Measurements from ENCODE around the gene RAMACL.
"Not testable (repeated sequence)": the region's sequence is repeated elsewhere in the genome, so short reads cannot be mapped to it uniquely, and the experiment has no call there.

The RAMACL gene

DNA sequence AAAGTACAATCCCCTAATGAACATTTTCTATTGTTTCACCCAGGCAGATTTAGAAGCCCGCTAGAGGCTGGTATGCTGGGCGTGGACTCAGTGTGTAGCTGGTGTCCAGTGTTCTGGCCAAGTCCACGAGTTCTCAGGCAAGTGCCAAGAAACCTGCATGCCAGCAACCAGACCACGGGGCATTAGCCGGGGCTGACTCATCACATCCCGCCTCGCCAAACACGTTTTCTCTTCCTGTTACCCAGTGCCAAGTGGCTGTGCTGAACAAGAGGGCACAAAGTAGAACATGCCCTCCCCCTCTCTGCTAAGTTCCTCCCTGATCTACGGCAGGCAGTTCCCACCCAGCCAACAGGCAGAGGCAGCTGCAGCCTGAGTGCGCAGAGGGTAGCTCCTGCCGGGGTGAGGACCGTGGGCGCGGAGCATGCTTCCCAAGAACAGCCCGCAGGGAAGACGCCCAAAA, 29.6 kb downstream of the RAMACL start:
- no peak for DNase-seq (ENCODE audit: low read depth in 2 of 2, low spot score in 1 of 2)

DNA sequence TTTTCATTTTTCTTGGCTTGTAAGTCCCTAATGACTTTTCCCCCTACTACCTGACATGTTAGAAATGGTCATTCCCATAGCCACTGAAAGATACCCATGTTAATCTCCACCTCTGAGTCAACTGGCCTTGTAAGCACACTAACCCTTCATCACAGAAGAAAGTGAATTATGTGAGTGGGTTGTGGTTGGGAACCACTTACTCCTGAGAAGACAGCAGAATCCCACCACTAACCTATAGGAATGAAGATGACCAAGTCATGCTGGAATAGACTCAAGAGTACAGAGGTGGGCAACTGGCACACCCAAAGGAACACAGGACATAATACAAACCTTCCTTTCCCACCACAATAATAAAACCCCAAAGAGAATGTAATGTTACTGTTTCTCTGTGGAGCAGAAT, 30.1 kb downstream of the RAMACL start:
- no peak for DNase-seq (ENCODE audit: low read depth in 2 of 2, low spot score in 1 of 2)

DNA sequence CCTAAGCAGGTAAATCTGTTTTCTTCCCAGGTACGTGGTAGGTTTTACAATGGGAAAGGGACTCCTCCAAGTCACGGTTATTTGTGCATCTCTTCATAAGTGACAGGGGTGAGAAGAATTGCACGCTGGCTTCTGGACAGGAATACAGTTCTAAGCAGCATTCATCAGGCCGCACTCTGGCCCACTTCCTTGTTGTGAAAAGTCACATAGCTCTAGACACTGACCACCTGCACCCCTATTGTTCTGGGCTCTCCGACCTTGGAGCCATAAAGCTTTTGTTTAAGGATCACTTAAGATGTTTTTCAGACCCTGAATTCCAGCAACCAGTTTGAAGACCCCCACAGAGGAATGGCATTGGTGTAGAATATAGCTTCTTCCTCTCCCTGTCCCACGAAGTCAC, 31.4 kb downstream of the RAMACL start:
- no peak for DNase-seq (ENCODE audit: low read depth in 2 of 2, low spot score in 1 of 2)

DNA sequence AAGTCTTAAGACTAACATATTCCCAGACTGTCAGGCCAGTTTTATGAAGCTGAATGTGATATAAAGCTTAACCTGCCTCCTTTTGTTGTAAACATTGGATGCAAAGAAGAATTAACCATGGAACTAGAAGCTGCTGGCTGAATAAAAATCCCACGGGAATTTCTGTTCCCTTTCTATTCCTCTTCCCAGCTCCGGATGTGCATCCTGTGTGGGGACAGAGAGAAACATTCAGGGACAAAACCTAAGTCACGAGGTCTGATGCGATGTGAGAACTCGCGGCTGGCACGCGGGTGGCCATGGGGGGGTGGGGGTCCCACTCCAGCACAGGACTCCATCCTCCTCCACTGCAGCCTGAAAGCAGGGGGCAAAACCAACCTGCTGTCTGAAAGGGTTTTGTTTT, 32.2 kb downstream of the RAMACL start:
- DNase-seq (ENCODE audit: low read depth in 2 of 2, low spot score in 1 of 2) = no peak

DNA sequence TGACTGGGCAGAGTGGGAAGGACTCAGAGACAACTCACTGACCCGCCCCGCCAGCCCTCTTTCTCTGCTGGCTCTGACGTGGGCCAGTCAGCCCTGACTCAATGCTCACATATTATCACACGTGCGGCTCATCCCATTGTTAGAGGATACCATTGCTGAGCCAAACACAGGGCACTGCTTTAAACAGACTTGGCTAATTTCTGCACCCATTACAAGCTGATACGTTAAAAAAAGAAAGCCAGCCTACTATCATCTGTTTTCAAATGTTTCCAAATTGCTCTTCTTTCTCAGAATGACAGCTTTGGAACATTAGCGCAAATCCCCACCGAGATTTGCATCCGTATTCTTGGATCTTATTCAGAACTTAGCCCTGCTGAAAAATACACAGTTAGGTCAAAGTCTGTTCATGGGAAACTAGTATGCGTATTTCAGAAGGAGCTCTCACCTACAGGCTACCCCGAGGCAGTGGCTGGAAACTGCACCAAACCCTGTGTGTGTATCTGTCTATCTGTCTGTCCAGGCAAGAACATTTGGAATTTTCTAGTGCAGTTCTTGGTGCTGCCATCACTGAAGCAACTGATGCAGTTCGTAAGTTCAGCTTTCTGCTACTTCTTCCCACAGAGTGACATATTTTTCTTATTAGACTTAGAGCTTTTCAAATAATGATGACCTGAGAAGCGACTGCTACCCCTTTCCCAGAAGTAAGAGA, 32.8 kb downstream of the RAMACL start:
- no peak for DNase-seq (ENCODE audit: low read depth in 2 of 2, low spot score in 1 of 2)

DNA sequence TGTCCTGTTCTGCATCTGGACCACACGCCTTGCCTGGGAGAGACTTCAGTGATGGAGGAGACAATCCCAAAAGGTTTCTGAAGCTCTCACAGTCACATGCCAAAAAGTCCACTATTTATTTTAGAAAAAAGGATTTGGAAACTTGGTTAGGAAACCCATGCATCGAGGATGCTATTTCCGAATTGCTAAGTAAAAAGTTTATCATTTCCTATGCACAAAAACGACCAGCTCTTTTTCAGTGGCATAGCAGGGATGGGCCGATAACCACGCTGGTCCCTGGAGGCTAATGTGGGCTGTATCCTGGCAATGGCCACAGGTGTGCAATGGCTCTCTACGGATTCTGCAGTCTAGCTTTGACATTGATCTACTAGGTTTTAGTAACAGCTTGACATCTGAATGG, 33.9 kb downstream of the RAMACL start:
- DNase-seq (ENCODE audit: low read depth in 2 of 2, low spot score in 1 of 2) = no peak

DNA sequence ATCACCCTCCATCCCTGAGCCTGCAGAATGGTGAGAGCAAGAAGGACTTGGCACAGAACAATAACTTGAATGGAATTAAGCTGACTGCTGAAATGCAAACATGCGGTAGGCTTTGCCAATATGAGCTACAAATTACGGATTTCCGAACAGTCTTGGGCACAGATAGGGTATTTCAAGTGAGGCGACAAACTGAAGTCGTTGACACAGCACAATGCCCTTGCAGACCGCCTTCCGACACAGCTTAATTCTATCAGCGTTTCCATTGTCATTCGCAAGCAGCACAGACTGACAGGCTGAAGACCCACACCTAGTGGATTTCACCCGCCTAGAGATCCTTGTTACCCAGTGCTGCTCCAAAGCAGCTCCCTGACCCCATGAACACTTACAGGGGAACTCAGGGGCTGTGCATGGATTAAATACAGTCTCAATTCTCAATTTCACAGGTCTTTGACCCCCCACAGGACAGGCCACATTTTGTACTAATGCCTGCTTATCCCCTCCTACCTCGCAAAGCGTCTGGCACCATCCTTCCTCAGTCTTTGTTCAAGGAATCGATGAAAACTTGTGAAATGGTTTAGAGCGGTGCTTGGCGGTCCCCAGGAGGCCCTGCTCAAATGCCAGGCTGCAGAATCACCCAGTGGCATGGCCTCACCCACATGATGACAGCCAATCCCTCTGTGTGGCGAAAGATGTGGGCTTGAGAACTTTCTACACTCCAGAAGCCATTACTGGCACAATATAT, 34.6 kb downstream of the RAMACL start:
- no peak for DNase-seq (ENCODE audit: low read depth in 2 of 2, low spot score in 1 of 2)

DNA sequence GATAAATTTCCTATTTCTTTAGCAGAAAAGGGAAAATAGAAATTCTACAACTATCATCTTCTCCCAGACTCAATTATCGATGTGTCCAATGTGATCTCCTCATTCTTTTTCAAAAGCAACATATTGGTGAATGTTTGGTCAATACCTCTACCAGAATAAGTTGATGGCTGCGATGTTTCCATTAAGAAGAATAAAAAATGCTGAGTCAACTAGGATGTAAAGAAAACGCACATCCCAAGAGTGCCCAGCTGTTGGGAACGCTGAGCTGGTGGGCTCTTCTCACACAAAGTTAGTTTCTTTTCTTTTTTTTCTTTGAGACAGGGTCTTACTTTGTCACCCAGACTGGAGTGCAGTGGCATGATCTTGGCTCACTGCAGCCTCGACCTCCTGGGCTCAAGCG, 39.8 kb downstream of the RAMACL start:
- no peak for DNase-seq (ENCODE audit: low read depth in 2 of 2, low spot score in 1 of 2)

DNA sequence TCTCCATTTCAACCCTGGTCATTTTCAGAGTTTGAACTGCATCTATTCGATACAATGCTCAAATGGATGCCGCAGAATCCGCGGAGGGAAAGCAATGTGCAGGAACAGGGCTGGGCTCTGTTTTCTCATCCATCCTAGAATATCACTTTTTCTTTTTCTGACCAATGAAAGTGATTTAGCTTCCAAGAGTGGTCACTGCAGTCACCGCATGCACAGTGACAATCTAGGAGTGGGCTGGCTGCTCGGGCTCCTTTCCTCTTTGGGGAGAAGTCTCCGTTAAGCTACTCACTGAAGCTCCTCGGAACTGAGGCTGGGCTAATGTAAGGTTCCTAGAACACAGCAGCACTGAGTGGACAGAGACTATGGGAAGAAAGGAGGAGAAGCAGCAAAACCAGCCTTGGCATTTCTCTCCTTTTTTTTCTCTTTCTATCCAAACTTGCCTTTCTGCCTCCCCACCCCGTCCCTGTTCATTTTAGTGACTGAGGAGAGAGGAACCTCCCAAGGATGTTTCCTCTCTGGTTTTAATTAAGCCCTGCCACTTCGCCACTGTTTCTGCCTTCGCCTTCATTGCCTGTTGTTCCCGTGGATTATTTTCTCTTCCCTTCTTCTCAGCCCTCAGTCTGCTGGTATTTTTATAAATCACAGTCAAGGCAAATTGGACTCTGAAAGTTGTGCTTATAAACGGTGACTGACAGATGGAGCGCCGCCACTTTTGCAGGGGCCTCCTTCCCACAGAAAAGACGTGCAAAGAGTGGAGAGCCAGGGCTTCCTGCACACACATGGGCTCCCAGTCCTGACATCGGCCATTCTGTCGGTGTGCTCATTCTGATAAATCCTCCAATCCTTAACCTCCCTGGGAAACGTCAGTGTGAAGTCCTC, 41.1 kb downstream of the RAMACL start:
- no peak for DNase-seq (ENCODE audit: low read depth in 2 of 2, low spot score in 1 of 2)

DNA sequence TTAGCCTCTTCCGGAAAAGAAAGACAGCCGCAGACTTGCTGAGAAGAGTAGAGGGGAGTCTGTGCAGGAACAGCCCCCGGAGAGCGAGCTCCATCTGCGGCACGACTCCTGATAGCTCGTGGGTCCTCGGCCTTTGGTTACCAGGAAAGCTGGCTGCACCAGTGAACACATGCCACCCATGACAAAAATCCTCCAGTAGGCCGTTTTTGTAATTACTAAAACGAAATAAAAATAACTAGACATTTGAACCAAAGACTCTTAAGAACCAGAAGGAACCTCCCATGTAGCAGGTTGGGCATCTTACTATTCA, 42.2 kb downstream of the RAMACL start:
- no peak for DNase-seq (ENCODE audit: low read depth in 2 of 2, low spot score in 1 of 2)

DNA sequence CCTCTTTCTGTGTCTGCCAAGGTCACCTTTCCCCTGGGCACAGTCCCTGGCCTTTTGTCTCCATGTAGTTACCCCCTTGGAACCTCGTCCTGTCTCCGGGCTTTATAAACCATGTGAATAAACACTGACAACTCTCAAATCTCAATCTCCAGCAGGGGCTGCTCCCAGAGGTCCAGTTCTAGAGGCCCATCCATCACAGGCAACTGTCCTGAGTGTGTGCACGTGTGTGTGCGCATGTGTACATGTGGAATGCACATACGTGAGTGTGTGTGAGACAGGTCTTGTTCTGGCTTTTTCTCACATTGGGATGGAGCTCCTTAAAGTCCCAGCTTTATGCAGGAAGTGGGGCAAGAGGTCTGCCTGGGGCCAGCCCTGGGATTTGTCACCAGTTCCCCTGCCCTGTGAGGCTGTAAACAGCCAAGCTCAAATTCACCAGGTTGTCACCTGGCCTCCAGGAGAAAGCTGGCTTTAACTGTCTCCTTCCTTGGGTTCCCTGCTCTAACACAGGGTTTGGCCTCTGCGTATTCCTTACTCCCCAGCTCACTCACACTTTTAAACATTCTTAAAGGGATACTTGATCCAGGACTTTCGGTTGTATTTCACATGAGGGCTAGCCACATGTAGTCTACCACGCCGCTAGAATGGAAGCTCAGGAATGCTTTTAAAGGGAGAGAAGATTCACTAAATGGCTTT, 42.7 kb downstream of the RAMACL start:
- DNase-seq (ENCODE audit: low read depth in 2 of 2, low spot score in 1 of 2) = no peak

DNA sequence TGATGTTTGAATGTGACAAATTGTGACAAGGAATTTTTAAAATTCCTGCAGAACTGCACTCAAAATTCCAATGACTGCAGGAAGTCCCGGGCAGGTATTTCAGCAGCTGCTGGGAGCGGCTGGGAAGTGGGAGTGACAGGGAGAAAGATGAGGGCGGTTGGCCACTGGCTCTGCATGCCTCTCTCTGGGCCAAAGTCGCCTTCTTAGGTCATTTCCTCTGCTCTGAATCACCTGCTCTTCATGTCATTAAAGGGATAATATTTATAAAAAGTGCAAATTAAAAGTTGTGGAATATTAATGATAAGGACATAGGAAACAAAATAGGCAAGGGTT, 43.9 kb downstream of the RAMACL start:
- no peak for DNase-seq (ENCODE audit: low read depth in 2 of 2, low spot score in 1 of 2)

DNA sequence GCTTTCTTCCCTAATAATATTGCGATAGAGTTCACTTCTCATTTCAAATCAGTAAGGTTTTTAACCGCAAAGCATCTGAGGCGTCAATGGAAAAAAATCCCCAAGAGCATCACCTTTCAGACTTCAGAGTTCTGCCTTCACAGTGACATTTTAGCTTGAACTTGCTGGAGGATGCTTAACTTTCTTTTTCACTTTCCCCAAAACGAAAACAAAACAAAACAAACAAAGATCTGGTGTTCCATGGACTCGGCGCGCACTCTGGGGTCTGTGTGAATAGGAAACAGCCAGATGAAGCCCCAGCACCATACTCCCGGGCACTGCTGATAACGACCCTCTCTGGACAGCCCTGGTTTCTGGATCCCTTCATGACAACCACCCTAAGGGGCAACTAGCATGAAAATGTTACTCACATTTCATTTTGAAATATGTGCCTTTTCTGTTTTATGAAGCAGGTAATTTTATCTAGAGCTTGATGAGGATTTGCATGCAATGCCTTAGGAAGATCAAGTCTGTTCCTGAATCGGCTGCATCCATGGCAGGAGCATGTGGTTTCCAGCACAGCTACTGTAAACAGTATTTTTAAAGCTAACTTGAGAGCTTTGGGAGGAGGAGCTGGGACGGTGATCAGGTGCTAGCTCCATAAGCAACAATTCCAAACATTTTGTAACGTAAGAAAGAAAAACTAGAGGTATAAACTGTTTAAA, 44.5 kb downstream of the RAMACL start:
- no peak for DNase-seq (ENCODE audit: low read depth in 2 of 2, low spot score in 1 of 2)

DNA sequence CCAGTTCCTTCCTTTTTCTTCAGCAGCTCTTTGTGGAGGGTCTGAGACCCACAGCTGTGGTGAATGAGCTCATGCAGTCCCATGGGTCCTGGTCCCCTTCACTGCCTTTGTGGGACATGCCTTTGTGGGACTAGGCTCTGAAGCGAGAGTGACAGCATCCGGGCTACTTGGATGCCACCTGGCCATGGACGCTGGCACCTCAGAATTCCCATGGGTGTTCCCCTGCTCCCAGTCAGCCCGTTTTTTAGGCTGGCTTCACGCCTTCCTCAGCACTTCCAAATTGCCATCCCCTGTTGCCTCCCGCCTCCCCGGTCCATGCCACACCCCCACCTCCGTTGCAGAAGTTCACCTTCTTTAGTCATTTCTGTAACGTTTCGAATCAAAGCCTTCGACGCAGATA, 45.1 kb downstream of the RAMACL start:
- DNase-seq (ENCODE audit: low read depth in 2 of 2, low spot score in 1 of 2) = no peak

DNA sequence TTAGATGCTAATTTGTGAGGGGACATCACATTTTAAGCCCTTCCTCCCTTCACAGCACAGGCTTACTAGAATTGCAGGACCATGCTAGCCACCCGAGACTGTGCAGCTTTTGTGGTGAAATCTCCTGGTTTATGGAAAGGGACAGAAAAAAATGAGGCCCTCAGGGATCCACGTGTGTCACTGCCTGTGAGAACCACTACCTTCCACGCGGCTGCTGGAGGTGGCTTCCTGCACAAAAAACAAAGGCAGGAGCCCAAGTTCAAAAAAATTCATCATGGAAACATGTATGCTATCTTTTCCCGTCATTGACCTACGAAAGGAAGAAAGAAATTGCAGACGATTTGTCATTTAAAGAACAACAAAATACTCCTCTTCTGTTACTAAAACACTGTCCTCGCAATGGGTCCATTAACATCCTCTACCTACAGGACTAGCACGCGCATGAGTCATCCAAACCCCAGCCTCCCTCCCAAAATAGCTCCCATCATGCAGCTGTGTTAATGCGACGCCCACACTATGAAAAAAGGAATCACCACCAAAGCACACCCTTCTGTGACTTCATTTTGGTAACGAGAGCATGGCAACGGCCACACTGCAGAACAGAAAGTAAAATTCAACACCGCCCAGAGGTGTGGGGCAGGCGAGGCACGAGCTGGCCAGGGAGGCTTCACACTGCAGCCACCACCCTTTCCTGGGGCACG, 45.7 kb downstream of the RAMACL start:
- peak; percentile 7 to 50 for DNase-seq (ENCODE audit: low read depth in 2 of 2, low spot score in 1 of 2)

DNA sequence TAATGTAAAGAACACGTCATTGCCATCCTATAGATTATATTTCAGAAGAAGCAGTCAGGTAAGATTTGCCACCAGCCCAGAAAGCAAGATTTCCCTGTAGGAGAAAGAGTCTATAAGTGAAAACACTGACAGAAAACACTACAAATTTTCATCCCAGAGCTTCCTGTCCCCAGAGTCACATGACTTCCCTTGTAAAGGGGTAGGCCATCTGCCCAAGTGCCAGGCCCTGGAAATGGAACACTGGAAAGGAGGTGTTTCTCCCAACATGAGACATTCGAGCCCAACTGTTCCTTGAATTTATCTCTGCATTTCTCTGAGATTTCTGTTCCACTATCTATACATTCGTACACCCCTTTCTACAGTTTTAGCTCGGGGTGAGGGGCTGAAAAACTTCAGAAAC, 46.9 kb downstream of the RAMACL start:
- no peak for DNase-seq (ENCODE audit: low read depth in 2 of 2, low spot score in 1 of 2)

DNA sequence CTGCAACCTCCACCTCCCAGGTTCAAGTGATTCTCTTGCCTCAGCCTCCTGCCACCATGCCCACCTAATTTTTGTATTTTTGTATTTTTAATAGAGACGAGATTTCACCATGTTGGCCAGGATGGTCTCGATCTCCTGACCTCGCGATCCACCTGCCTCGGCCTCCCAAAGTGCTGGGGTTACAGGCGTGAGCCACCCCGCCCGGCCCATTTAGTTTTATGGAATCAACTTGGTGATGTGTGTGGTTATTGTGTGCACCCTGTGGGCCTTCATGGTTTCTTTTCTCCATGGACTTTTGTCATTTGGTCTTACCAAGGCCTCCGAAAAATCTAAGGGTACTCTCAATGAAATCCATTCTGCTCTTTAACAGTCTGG, 47.5 kb downstream of the RAMACL start:
- DNase-seq (ENCODE audit: low read depth in 2 of 2, low spot score in 1 of 2) = not testable (repeated sequence)

DNA sequence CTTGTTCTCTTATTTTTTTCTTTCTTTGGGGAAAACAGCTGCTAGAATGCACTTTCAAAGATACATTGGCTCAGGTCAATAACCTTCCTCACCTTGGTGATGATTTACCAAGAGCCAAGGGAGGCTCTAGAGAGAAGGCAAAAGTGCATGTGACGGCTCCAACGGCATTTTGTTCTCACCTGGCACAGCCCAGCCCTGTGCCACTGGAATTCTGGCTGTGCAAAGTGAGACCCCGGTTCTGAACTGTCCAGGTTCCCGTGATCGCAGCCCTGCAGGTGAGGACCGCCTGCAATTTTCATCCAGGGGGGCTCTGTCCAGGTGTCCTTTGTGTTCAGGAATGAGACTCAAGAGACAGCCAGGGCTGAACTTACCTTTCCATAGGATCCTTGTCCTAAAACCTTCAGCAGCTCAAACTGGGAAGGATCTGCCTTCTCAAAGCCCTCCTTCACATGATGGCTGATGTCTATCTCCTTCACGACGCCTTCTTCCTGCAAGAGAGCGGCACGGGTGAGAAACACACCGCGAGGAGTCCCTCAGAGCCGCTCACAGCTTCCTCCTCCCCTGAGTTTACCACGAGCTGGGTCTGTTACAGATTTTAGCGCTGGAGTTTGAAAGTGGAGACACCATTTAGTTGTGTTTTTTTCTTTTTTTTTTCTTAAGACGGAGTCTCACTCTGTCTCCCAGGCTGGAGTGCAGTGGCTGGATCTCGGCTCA, 48.0 kb downstream of the RAMACL start:
- DNase-seq (ENCODE audit: low read depth in 2 of 2, low spot score in 1 of 2) = no peak

DNA sequence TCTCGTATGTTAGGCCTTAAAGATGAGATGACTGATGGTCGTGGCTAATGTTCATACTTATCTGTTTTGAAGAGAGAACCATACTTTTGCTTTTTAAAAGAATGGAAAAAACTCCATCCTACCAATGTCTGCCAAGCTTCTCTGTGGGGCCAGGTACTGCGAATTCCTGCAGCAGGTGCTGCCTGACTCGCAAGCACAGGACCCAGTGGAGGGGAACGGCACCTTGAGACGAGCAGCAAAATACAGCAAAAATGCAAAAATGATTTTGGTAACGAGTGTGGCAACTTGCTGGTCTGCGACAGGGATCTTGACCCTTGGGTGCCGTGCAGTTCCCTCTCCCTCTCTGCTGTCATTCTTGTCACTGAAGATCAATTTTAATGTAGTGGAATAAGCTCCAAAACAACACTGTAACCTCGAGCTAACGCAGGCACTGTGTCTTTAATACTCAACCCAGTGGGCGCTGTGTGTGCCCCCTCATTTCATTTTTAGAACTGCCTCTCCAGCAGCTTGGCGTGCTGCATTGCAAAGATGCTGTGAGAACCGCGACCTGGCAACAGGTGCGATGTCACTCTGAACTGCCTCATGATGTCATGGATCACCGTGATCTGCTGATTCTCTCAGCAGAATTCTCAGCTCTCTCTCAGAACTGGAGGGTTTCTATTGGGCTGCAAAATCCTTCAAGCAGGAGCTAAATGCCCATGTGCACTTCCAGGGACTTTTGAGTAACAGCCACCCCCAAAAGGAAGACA, 51.6 kb downstream of the RAMACL start:
- DNase-seq (ENCODE audit: low read depth in 2 of 2, low spot score in 1 of 2) = no peak
